Stimulated activated CD4-positive, alpha-beta T cell treated with anti-CD3 and anti-CD28 coated beads, Interleukin-1b, Interleukin-23, amount 100 ng/mL, for 1 hour (primary cell): ENCODE data around the gene ARF5.

Experiments used
- DNase-seq, 2 donors: peaks; one replicate each; pipeline ENCODE4 v3.0.0-alpha.2; 2020; ENCODE audit warnings: low read depth in 2 of 2

ARF5 gene

DNA sequence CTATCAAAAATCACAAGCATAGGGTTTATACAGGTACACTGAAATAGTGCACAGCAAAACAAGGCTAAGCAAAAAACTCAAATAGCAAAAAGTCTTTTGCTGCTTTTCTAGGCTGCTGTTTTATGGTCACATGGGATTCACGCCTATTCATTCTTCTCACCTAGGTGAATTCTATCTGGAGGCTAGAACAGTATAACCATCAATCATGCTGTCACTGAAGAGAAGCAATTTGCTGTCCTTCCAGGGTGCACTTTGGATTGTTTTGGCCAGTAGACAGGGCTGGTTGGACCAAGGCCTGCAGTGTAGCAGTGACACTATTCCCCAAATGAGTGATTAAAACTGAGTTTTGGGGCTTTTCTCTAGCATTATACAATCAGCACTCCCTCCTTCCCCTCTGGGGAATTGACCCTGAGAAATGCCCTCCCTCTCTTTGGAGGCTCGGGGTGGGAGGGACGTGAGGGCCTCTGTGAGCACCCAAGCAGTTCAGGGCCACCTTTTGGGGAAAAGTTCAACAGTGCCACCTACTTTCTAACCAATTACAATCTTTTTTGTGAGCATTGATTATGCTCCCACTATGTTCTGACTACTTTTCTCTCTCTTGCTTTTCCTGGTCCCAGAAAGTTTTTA, 47.6 kb downstream of the ARF5 start:
- DNase-seq, result no peak

- no peak for DNase-seq
These were observed 50.0 kb downstream of the ARF5 start for GRCh38 chr7:127638197-127638596.
